Endothelial cell of umbilical vein (primary cell): ENCODE measurements around the gene LDLRAD4. TPM values are rescaled to one million over a fixed set of nuclear protein-coding genes. Genes with fewer than 3 reads are reported as not detected.

Experiments
- BruUV-seq: library from RNA; stranded (reverse); fragments of 400-500 nt; replicated peaks from 2 replicates; lab custom pipeline; 2021; lab: Mats Ljungman, UMichigan
- CTCF ChIA-PET: fragments of 300-600, 350-600 bp; sonication (Branson Sonifier 250); formaldehyde crosslinking; loops from one replicate; lab custom pipeline; 2021; ENCODE audit warnings: antibody characterized with exemption, inconsistent platforms; lab: Charles Lee
- POLR2A ChIA-PET: fragments of 300-600, 350-600 bp; sonication (Branson Sonifier 250); formaldehyde crosslinking; loops from one replicate; lab custom pipeline; 2021; ENCODE audit warnings: antibody characterized with exemption, inconsistent platforms; lab: Charles Lee
- DNase-seq: peaks from one replicate; pipeline ENCODE4 v3.0.0-alpha.2; 2011; ENCODE audit warnings: low read depth, low spot score
- FAIRE-seq: peaks from 2 replicates; lab custom pipeline; 2011; peaks lifted over from hg19 to GRCh38; lab: Jason Lieb, UNC
- H2AFZ ChIP-seq: 2 replicates; pipeline ENCODE4 v1.6.0; 2012; ENCODE audit warnings: low read depth, low read length, control low read depth, inconsistent platforms
- H3K27ac ChIP-seq: 2 replicates; pipeline ENCODE4 v1.5.1; 2011; ENCODE audit warnings: low read depth, mild to moderate bottlenecking, control low read depth, low read length, moderate library complexity; ENCODE audit not compliant: insufficient read depth
- H3K27me3 ChIP-seq, 2 experiments: 2 replicates each; pipeline versions ENCODE4 v1.6.0 to v1.6.1; 2011; ENCODE audit warnings: low read length in 2 of 2, mixed read lengths in 1 of 2; ENCODE audit not compliant: control insufficient read depth in 2 of 2, insufficient read depth in 2 of 2
- H3K36me3 ChIP-seq, 2 experiments: 2 replicates in 1 of 2; 3 replicates in 1 of 2; pipeline ENCODE4 v1.5.1; 2011; ENCODE audit warnings: low read length in 2 of 2, mild to moderate bottlenecking in 1 of 2, moderate library complexity in 1 of 2; ENCODE audit not compliant: control insufficient read depth in 2 of 2, insufficient read depth in 2 of 2; ENCODE audit errors: extremely low read depth in 1 of 2
- H3K4me1 ChIP-seq: 3 replicates; pipeline ENCODE4 v1.5.1; 2011; ENCODE audit warnings: mild to moderate bottlenecking, low read length; ENCODE audit not compliant: control insufficient read depth, insufficient read depth; ENCODE audit errors: extremely low read depth
- H3K4me2 ChIP-seq: 2 replicates; pipeline ENCODE4 v1.6.1; 2011; ENCODE audit warnings: low read length, control low read depth, mixed read lengths; ENCODE audit not compliant: insufficient read depth
- H3K4me3 ChIP-seq, 3 experiments: fragments of 200-600 bp in 1 of 3; sonication (generic), shearing (Covaris generic) in 1 of 3; replicated peaks in 1 of 3; 2 replicates each; pipeline ENCODE4 v1.5.1; 2011 to 2016; ENCODE audit warnings: control low read depth in 3 of 3, low read length in 3 of 3, mild to moderate bottlenecking in 2 of 3, inconsistent platforms in 1 of 3, low read depth in 1 of 3, moderate library complexity in 1 of 3; ENCODE audit not compliant: insufficient read depth in 1 of 3
- H3K79me2 ChIP-seq: 2 replicates; pipeline ENCODE4 v1.6.0; 2012; ENCODE audit warnings: low read length, inconsistent platforms; ENCODE audit not compliant: control insufficient read depth, insufficient read depth
- H3K9ac ChIP-seq: replicated peaks from 2 replicates; pipeline ENCODE3; 2011; ENCODE audit warnings: low read length, control low read depth; ENCODE audit not compliant: insufficient read depth; ENCODE audit errors: extremely low read depth
- H3K9me1 ChIP-seq: replicated peaks from 3 replicates; pipeline ENCODE4 v1.6.0; 2011; ENCODE audit warnings: mild to moderate bottlenecking, low read length; ENCODE audit not compliant: control insufficient read depth, insufficient read depth; ENCODE audit errors: extremely low read depth
- H3K9me3 ChIP-seq: replicated peaks from 2 replicates; pipeline ENCODE4 v1.5.1; 2012; ENCODE audit warnings: low read length, inconsistent platforms; ENCODE audit not compliant: control insufficient read depth, insufficient read depth
- H4K20me1 ChIP-seq: replicated peaks from 2 replicates; pipeline ENCODE3; 2011; ENCODE audit warnings: mild to moderate bottlenecking, low read length; ENCODE audit not compliant: control insufficient read depth, insufficient read depth; ENCODE audit errors: extremely low read depth
- CTCF ChIP-seq, 2 donors: IDR thresholded peaks; 1 replicate in 1 of 2; 2 replicates in 1 of 2; pipeline ENCODE4 v1.5.1; 2011; ENCODE audit warnings: low read length in 2 of 2, mild to moderate bottlenecking in 2 of 2, moderate library complexity in 2 of 2, control low read depth in 1 of 2, inconsistent platforms in 1 of 2, low read depth in 1 of 2; ENCODE audit not compliant: insufficient read depth in 1 of 2; ENCODE audit errors: extremely low read depth in 1 of 2
- EZH2 ChIP-seq: IDR thresholded peaks from 2 replicates; pipeline ENCODE4 v1.6.1; 2012; ENCODE audit warnings: borderline replicate concordance, low read depth, mild to moderate bottlenecking, moderate library complexity, low read length, inconsistent platforms; ENCODE audit not compliant: severe bottlenecking
- FOS ChIP-seq: IDR thresholded peaks from 2 replicates; pipeline ENCODE4 v1.6.1; 2011; ENCODE audit warnings: mild to moderate bottlenecking, low read length, moderate library complexity, borderline replicate concordance; ENCODE audit not compliant: insufficient read depth
- GATA2 ChIP-seq: IDR thresholded peaks from 2 replicates; pipeline ENCODE4 v1.7.0; 2011; ENCODE audit warnings: low read depth, mild to moderate bottlenecking, moderate library complexity, mixed read lengths, low read length; ENCODE audit not compliant: insufficient read length, insufficient read depth
- JUN ChIP-seq: IDR thresholded peaks from 2 replicates; pipeline ENCODE4 v1.6.1; 2011; ENCODE audit warnings: borderline replicate concordance, low read depth; ENCODE audit not compliant: insufficient read length, insufficient read depth
- MAX ChIP-seq: IDR thresholded peaks from 2 replicates; pipeline ENCODE4 v1.6.1; 2011; ENCODE audit not compliant: insufficient read depth, insufficient read length
- MYC ChIP-seq: IDR thresholded peaks from one replicate; pipeline ENCODE4 v1.6.1; 2011; ENCODE audit warnings: mild to moderate bottlenecking, low read depth, low read length
- POLR2A ChIP-seq: IDR thresholded peaks from 2 replicates; pipeline ENCODE4 v1.6.1; 2012; ENCODE audit warnings: low read depth, mild to moderate bottlenecking, control low read depth, low read length
- POLR2AphosphoS5 ChIP-seq: IDR thresholded peaks from 2 replicates; pipeline ENCODE4 v1.6.1; 2012; ENCODE audit warnings: low read depth, mild to moderate bottlenecking, control low read depth, low read length, moderate library complexity; ENCODE audit not compliant: insufficient read depth
- dilution Hi-C: fragments of 300-500 bp; cut with MboI; formaldehyde crosslinking; loops from one replicate; pipeline ENCODE4 v1.15.0; 2019; ENCODE audit warnings: low sequenced_read_pairs; ENCODE audit not compliant: extremely low pct_ligation_motif_present
- intact Hi-C: fragments of 100-400 bp; cut with micrococcal nuclease; formaldehyde crosslinking; loops from one replicate; pipeline ENCODE4 v1.10.0; 2022
- polyA plus RNA-seq, 4 experiments: library from polyadenylated mRNA; depleted of rRNA in 3 of 4; stranded (reverse) in 3 of 4; unstranded in 1 of 4; fragments of >200 nt; gene quantifications; 2 replicates each; pipeline versions ENCODE4 v1.2.1 to v1.2.3, GENCODE V29; 2011 to 2012; ENCODE audit warnings: missing spikeins in 1 of 4
- total RNA-seq: library from RNA; stranded (reverse); gene quantifications from 2 replicates; pipeline ENCODE4 v1.2.3, GENCODE V29; 2021

Gene LDLRAD4
- total and polyA plus RNA-seq, 2 donors (not counting 3 experiments of a cell fraction or from before 2014, with no cell fraction given): 5.2 to 6.5 TPM

- no peaks in the 10 kb centered on the region for H3K9me1 ChIP-seq
- no TSS peak for BruUV-seq
- peaks cover 0 to 2% of the 10 kb centered on the region in 2 experiments for H3K27me3 ChIP-seq
- no peaks in the 10 kb centered on the region for H3K4me1 ChIP-seq
- DNase-seq (no peak), FAIRE-seq (no peak)
- ChIA-PET POLR2A (no interaction called here), CTCF (interaction anchor here (0.6 to 4.5 kb wide), 2 partner anchors 11 to 32 kb away, joined by 3 to 17 read pairs; no protein-coding TSS in a partner anchor)
- H2AFZ ChIP-seq: no peak overlapping the region
- no peak overlapping the region for H3K4me2 ChIP-seq
- H3K4me3 ChIP-seq: no peak overlapping the region
- dilution Hi-C loops: no loop called here
- H3K9ac ChIP-seq: no peak overlapping the region
- no peak for TF ChIP-seq POLR2A
- no peak for TF ChIP-seq GATA2
- no peak for TF ChIP-seq POLR2AphosphoS5
- no peak for TF ChIP-seq MYC
- TF ChIP-seq MAX: no peak
- TF ChIP-seq JUN: no peak
- no peak for TF ChIP-seq FOS
- TF ChIP-seq EZH2: no peak
- TF ChIP-seq CTCF (IDR thresholded peaks at IDR 0.05; ENCODE audit: extremely low read depth in 1 of 2, insufficient read depth in 1 of 2, low read depth in 1 of 2, low read length in 2 of 2): no peak
- intact Hi-C loops: no loop called here
- H3K36me3 ChIP-seq: no peaks in the 10 kb centered on the region
- no peaks in the 10 kb centered on the region for H4K20me1 ChIP-seq
- H3K27ac ChIP-seq: no peak overlapping the region
- H3K79me2 ChIP-seq: no peaks in the 10 kb centered on the region
- no peaks in the 10 kb centered on the region for H3K9me3 ChIP-seq
These were observed 27.5 kb upstream of the LDLRAD4 start for GRCh38 chr18:13191031-13191430.
